AG09309 (cell line): ENCODE measurements around the gene RRAGD.
"Not testable (repeated sequence)": the region's sequence is repeated elsewhere in the genome, so short reads cannot be mapped to it uniquely, and the experiment has no call there.

Experiments
- DNase-seq: peaks from one replicate; pipeline ENCODE4 v3.0.0-alpha.2; 2010; ENCODE audit warnings: low read depth
- H3K4me3 ChIP-seq: 2 replicates; pipeline ENCODE4 v1.5.1; 2011; ENCODE audit warnings: mild to moderate bottlenecking, low read depth, low read length, moderate library complexity; ENCODE audit not compliant: control insufficient read depth
- CTCF ChIP-seq: IDR thresholded peaks from 2 replicates; pipeline ENCODE4 v1.5.1; 2011; ENCODE audit warnings: mild to moderate bottlenecking, low read depth, low read length, inconsistent platforms; ENCODE audit not compliant: insufficient read depth, control insufficient read depth; ENCODE audit errors: missing control alignments

The RRAGD gene

GRCh38 chr6:89406141-89406540 lies 5.9 kb downstream of the RRAGD start:
- DNase-seq, result no peak
- H3K4me3 ChIP-seq, result no peak overlapping the region
- no peak for TF ChIP-seq CTCF

GRCh38 chr6:89404512-89404911 lies 7.6 kb downstream of the RRAGD start:
- DNase-seq, result no peak
- no peak for TF ChIP-seq CTCF
- H3K4me3 ChIP-seq, result no peak overlapping the region

- no peak for TF ChIP-seq CTCF
- DNase-seq, result no peak
- no peak overlapping the region for H3K4me3 ChIP-seq
Measured at GRCh38 chr6:89402776-89403175, 9.3 kb downstream of the RRAGD start.

GRCh38 chr6:89400912-89401399 lies 11.1 kb downstream of the RRAGD start:
- no peak for TF ChIP-seq CTCF
- no peak for DNase-seq
- H3K4me3 ChIP-seq, result no peak overlapping the region

GRCh38 chr6:89400050-89400449 lies 12.0 kb downstream of the RRAGD start:
- no peak for DNase-seq
- no peak for TF ChIP-seq CTCF
- H3K4me3 ChIP-seq, result no peak overlapping the region

- no peak for DNase-seq
- H3K4me3 ChIP-seq, result no peak overlapping the region
- no peak for TF ChIP-seq CTCF
Measured at GRCh38 chr6:89398762-89399525, 13.1 kb downstream of the RRAGD start.

GRCh38 chr6:89397884-89398283 lies 14.2 kb downstream of the RRAGD start:
- not testable (repeated sequence) for H3K4me3 ChIP-seq, DNase-seq
